Spleen (tissue), 11 donors: ENCODE measurements around the gene TNFRSF13B. TPM values are rescaled to one million over a fixed set of nuclear protein-coding genes. Genes with fewer than 3 reads are reported as not detected.
"Not testable (repeated sequence)": the region's sequence is repeated elsewhere in the genome, so short reads cannot be mapped to it uniquely, and the experiment has no call there.

Source experiments
- DNase-seq: peaks from one replicate; pipeline ENCODE4 v3.0.0-alpha.2; 2020
- H3K27ac ChIP-seq, 8 donors: fragments of 200-600 bp; sonication (generic) in 7 of 8; 1 replicate in 4 of 8; 2 replicates in 4 of 8; pipeline versions ENCODE4 v1.5.0 to v1.8.0; 2016 to 2021; ENCODE audit warnings: inconsistent platforms in 4 of 8, mild to moderate bottlenecking in 4 of 8, moderate library complexity in 1 of 8
- H3K27me3 ChIP-seq, 7 donors: fragments of 200-600 bp; sonication (generic) in 6 of 7; replicated peaks in 1 of 7; 1 replicate in 4 of 7; 2 replicates in 3 of 7; pipeline versions ENCODE4 v1.5.0 to v1.8.0; 2016 to 2021; ENCODE audit warnings: inconsistent platforms in 3 of 7, mild to moderate bottlenecking in 1 of 7
- H3K36me3 ChIP-seq, 6 donors: fragments of 200-600 bp; sonication (generic) in 5 of 6; 1 replicate in 4 of 6; 2 replicates in 2 of 6; pipeline versions ENCODE4 v1.5.0 to v1.8.0; 2016 to 2021; ENCODE audit warnings: inconsistent platforms in 2 of 6
- H3K4me1 ChIP-seq, 6 donors: fragments of 200-600 bp; sonication (generic) in 5 of 6; 1 replicate in 3 of 6; 2 replicates in 3 of 6; pipeline versions ENCODE4 v1.5.0 to v1.8.0; 2016 to 2021; ENCODE audit warnings: inconsistent platforms in 3 of 6
- H3K4me3 ChIP-seq, 8 donors: fragments of 200-600 bp; sonication (generic) in 7 of 8; 1 replicate in 4 of 8; 2 replicates in 4 of 8; pipeline versions ENCODE4 v1.5.0 to v1.8.0; 2016 to 2021; ENCODE audit warnings: inconsistent platforms in 4 of 8, mild to moderate bottlenecking in 4 of 8, moderate library complexity in 2 of 8
- H3K9me3 ChIP-seq, 8 donors: fragments of 200-600 bp; sonication (generic) in 7 of 8; 1 replicate in 4 of 8; 2 replicates in 4 of 8; pipeline versions ENCODE4 v1.5.0 to v1.8.0; 2016 to 2021; ENCODE audit warnings: inconsistent platforms in 4 of 8
- POLR2A ChIP-seq, 3 donors: fragments of 450-650 bp; IDR thresholded peaks; one replicate each; pipeline ENCODE4 v1.5.1; 2017; ENCODE audit warnings: antibody characterized with exemption in 3 of 3, mild to moderate bottlenecking in 1 of 3
- POLR2AphosphoS5 ChIP-seq, 3 donors: sonication (generic); formaldehyde crosslinking; IDR thresholded peaks; one replicate each; pipeline ENCODE4 v1.5.1; 2017; ENCODE audit warnings: antibody characterized with exemption in 3 of 3
- WGBS, 5 donors: extraction: QIAGEN DNeasy Blood & Tissue Kit in 3 of 5; methylation state at CpG; one replicate each; pipeline versions ENCODE4 v1.1.5 to v1.1.7; 2013 to 2018; 5-methylcytosine and 5-hydroxymethylcytosine counted together
- intact Hi-C: fragments of 100-400 bp; cut with DNase I; formaldehyde crosslinking; loops from one replicate; pipeline ENCODE4 v1.15.0; 2023; ENCODE audit warnings: low total_unique reads
- polyA plus RNA-seq, 3 donors: library from polyadenylated mRNA; stranded (reverse); fragments of 200-250 nt; gene quantifications; one replicate each; pipeline ENCODE4 v1.2.1, GENCODE V29; 2013
- total RNA-seq, 7 donors: library from RNA; depleted of rRNA in 3 of 7; stranded (reverse); fragments of >200 nt in 3 of 7; fragmentation: NEBNext Ultra II Directional in 4 of 7; extraction: Animal tissue kit (Norgen Biotek cat#: 25700) in 4 of 7; gene quantifications; one replicate each; pipeline versions ENCODE4 v1.1.0 to v1.2.1, GENCODE V29; 2016 to 2021
- TF ChIP-seq, protein P1 (sequence below), 11 experiments: fragments of 200-600 bp in 7 of 11; fragments of 450-650 bp in 4 of 11; sonication (generic) in 4 of 11; IDR thresholded peaks in 8 of 11; conservative IDR thresholded peaks in 3 of 11; 1 replicate in 7 of 11; 2 replicates in 4 of 11; pipeline versions ENCODE4 v1.4.0 to v1.8.0; 2016 to 2021; ENCODE audit warnings: antibody characterized with exemption in 11 of 11, inconsistent platforms in 4 of 11, mild to moderate bottlenecking in 1 of 11
- donor health status: healthy with polysubstance abuse.
- donor health status: DM: no; HTN: no; CAD: no; lungs with moderate emphysema.
- donor health status: DM: no; HTN: no; CAD: no.
- donor health status: Bipolar disorder and iron deficiency.
- donor health status: healthy.
- donor health status: DM: no; HTN: no; CAD: no.
- donor health status: DM: yes; HTN: yes; CAD: no.

The TNFRSF13B gene
- total and polyA plus RNA-seq, 10 donors = 25.1 to 142 (median 49.5) TPM

DNA sequence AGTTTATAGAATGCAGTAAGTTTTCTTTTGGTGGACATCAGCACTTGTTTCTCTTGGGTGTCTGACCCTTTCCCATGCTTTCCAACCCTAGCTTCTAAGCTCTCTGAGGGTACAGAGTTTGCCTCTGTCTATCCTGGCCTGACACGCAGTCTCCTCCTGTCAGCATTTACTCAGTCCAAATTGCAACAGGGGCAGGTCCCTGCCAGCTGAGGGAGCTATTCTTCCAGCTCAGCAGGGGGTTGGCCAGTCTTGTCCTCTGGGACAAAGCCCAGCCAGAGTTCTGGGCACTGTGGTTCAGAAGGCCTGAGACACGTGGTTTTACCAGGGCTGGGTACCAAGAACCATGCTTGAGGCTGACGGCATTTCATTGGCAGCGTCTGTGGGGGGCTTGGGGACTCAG is 38.1 kb upstream of the TNFRSF13B start:
- 53 to 90% (median 73%) methylated on average over 1 of the region's 4 CpGs for WGBS, 5 donors
- H3K4me3 ChIP-seq, H3K36me3 ChIP-seq, H3K27ac ChIP-seq, H3K27me3 ChIP-seq, H3K9me3 ChIP-seq, DNase-seq: not testable (repeated sequence)
- intact Hi-C loops = loop anchor here (10.0 kb wide), 1 partner anchor 145 kb away; no protein-coding TSS in a partner anchor
- TF ChIP-seq, protein P1, sequence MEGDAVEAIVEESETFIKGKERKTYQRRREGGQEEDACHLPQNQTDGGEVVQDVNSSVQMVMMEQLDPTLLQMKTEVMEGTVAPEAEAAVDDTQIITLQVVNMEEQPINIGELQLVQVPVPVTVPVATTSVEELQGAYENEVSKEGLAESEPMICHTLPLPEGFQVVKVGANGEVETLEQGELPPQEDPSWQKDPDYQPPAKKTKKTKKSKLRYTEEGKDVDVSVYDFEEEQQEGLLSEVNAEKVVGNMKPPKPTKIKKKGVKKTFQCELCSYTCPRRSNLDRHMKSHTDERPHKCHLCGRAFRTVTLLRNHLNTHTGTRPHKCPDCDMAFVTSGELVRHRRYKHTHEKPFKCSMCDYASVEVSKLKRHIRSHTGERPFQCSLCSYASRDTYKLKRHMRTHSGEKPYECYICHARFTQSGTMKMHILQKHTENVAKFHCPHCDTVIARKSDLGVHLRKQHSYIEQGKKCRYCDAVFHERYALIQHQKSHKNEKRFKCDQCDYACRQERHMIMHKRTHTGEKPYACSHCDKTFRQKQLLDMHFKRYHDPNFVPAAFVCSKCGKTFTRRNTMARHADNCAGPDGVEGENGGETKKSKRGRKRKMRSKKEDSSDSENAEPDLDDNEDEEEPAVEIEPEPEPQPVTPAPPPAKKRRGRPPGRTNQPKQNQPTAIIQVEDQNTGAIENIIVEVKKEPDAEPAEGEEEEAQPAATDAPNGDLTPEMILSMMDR (IDR thresholded peaks at IDR 0.05 in 8 of 11, conservative IDR thresholded peaks at IDR 0.05 in 3 of 11) = peak in 2 of 11 experiments; percentile 17 to 24
- peaks cover 0 to 14% (median 8%) of the 10 kb centered on the region in 6 donors for H3K4me1 ChIP-seq

- H3K27me3 ChIP-seq, H3K27ac ChIP-seq, H3K9me3 ChIP-seq, H3K4me3 ChIP-seq, DNase-seq, H3K36me3 ChIP-seq: not testable (repeated sequence)
- 80 to 91% (median 84%) methylated on average over 10 of the region's 10 CpGs for WGBS, 5 donors
- intact Hi-C loops = loop anchor here (10.0 kb wide), 1 partner anchor 146 kb away; no protein-coding TSS in a partner anchor
- peaks cover 0 to 14% (median 8%) of the 10 kb centered on the region in 6 donors for H3K4me1 ChIP-seq
Observed at GRCh38 chr17:17008621-17009397, 36.9 kb upstream of the TNFRSF13B start.

DNA sequence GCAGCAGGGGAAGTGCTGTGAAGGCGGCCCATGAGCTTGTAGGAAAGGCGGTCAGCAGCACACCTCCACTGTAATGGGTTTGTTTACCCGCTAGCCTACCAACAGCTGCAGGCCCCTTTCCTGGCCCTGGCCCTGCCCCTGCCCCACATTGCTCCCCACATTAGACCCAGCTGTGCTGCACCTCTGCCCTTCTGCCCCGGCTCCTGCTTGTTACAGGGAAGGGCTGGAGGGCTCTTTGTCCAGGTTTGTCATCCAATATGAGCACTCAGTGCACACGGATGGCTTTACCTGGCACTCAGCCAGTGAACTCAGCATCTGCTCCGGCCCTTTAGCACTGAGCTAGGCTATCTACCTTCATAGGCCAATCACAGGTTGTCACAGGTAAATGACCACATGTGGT is 36.0 kb upstream of the TNFRSF13B start:
- not testable (repeated sequence) for H3K27me3 ChIP-seq, H3K27ac ChIP-seq, H3K4me3 ChIP-seq, H3K9me3 ChIP-seq, H3K36me3 ChIP-seq, DNase-seq
- H3K4me1 ChIP-seq = peaks cover 0 to 14% (median 8%) of the 10 kb centered on the region in 6 donors
- intact Hi-C loops = loop anchor here (10.0 kb wide), 1 partner anchor 147 kb away; no protein-coding TSS in a partner anchor
- WGBS, 5 donors = 73 to 92% (median 82%) methylated on average over 2 to 5 of the region's 6 CpGs

- peak; percentile 54 for DNase-seq
- intact Hi-C loops = loop anchor here (5.0 to 10.0 kb wide), 2 partner anchors 150 to 307 kb away; no protein-coding TSS in a partner anchor
- H3K36me3 ChIP-seq, H3K27me3 ChIP-seq, H3K9me3 ChIP-seq, H3K4me3 ChIP-seq, H3K27ac ChIP-seq: not testable (repeated sequence)
- peaks cover 0 to 24% (median 15%) of the 10 kb centered on the region in 6 donors for H3K4me1 ChIP-seq
- 82 to 92% (median 88%) methylated on average over 9 to 14 of the region's 14 CpGs for WGBS, 5 donors
Observed at GRCh38 chr17:17004997-17005614, 33.2 kb upstream of the TNFRSF13B start.

- intact Hi-C loops = loop anchor here (5.0 to 10.0 kb wide), 2 partner anchors 150 to 308 kb away; no protein-coding TSS in a partner anchor
- 80 to 86% (median 84%) methylated on average over 19 of the region's 19 CpGs for WGBS, 5 donors
- Histone ChIP-seq H3K9me3 (no peaks in the 10 kb centered on the region), H3K36me3 (no peaks in the 10 kb centered on the region), H3K27me3 (no peaks in the 10 kb centered on the region), H3K27ac (no peak overlapping the region), H3K4me1 (peaks cover 0 to 21% (median 13%) of the 10 kb centered on the region in 6 donors), H3K4me3 (no peak overlapping the region)
- peak; percentile 56 for DNase-seq
- TF ChIP-seq POLR2A (IDR thresholded peaks at IDR 0.05) (no peak), POLR2AphosphoS5 (IDR thresholded peaks at IDR 0.05) (no peak)
- TF ChIP-seq, protein P1 (IDR thresholded peaks at IDR 0.05 in 8 of 11, conservative IDR thresholded peaks at IDR 0.05 in 3 of 11) = no peak
Observed at GRCh38 chr17:17004251-17004996, 32.5 kb upstream of the TNFRSF13B start.

DNA sequence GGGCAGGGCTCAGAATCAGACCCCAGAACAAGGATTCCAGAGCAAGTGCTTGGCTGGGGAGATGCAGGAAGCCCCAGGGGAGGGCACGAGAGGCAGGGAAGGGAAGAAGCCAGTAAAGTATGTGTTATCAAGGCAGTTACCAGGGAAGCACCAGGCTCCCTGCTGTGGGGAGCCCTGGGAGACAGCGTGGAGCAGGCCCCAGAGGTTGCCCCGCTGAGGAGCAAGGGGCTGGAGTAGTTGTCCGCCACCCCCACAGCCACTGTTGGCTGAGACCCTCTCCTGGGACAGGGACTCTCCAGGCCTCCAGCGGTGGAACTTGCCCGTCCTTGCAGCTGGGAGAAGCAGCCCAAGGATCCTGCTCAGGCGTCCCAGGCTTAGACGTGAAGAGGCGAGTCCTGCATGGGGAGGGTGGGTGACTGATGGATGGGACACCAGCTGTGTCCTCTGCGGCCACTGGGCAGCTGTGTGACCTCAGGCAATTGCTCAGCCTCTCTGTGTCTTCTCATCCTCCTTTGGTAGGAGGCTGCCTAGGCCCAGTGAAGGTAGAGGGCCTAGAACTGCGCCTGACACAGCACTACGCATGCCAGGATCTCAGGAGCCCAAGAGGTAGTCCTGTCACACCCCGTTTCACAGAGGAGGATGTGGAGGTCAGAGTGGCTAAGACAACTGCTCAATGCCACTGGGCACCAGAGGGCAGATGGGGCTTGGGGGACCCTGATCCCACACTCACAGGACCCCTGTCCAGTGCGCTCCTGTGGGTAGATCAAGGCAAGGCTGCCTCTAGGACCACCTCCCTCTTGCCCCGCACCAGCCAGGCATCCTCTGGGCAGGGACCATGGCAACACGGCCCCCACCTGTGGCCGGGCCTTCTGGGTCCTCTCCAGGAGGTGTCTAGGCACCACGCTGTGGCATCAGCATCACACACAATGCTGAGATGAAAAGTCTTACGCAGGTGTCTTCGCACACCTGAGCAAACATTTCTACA is 31.1 kb upstream of the TNFRSF13B start:
- not testable (repeated sequence) for H3K36me3 ChIP-seq, H3K27ac ChIP-seq, H3K9me3 ChIP-seq, H3K27me3 ChIP-seq, H3K4me3 ChIP-seq, DNase-seq
- peaks cover 0 to 18% (median 9%) of the 10 kb centered on the region in 6 donors for H3K4me1 ChIP-seq
- intact Hi-C loops = loop anchor here (5.0 to 10.0 kb wide), 2 partner anchors 152 to 309 kb away; no protein-coding TSS in a partner anchor
- WGBS, 5 donors = 87 to 94% (median 88%) methylated on average over 9 to 20 of the region's 20 CpGs
